Thyroid gland (tissue), 4 donors: Measurements from ENCODE around the gene IFT43. TPM values are rescaled to one million over a fixed set of nuclear protein-coding genes. Genes with fewer than 3 reads are reported as not detected.

Experiments used
- DNase-seq, 2 donors: peaks; one replicate each; pipeline ENCODE4 v3.0.0-alpha.2; 2019
- H3K27ac ChIP-seq, 3 donors: fragments of 200-600 bp; sonication (generic); 1 replicate in 2 of 3; 2 replicates in 1 of 3; pipeline ENCODE4 v1.5.1; 2016 to 2019; ENCODE audit warnings: mild to moderate bottlenecking in 1 of 3, moderate library complexity in 1 of 3
- H3K27me3 ChIP-seq: fragments of 200-600 bp; sonication (generic); one replicate; pipeline ENCODE4 v1.5.1; 2019
- H3K36me3 ChIP-seq, 2 donors: fragments of 200-600 bp; sonication (generic); one replicate each; pipeline ENCODE4 v1.5.1; 2016 to 2019
- H3K4me1 ChIP-seq, 2 donors: fragments of 200-600 bp; sonication (generic); one replicate each; pipeline ENCODE4 v1.5.1; 2017 to 2019
- H3K4me3 ChIP-seq, 3 donors: fragments of 200-600 bp; sonication (generic); replicated peaks in 1 of 3; 1 replicate in 2 of 3; 2 replicates in 1 of 3; pipeline ENCODE4 v1.5.1; 2016; ENCODE audit warnings: mild to moderate bottlenecking in 1 of 3
- H3K9me3 ChIP-seq: fragments of 200-600 bp; sonication (generic); one replicate; pipeline ENCODE4 v1.5.1; 2017
- POLR2A ChIP-seq, 2 donors: fragments of 450-650 bp; IDR thresholded peaks; one replicate each; pipeline ENCODE4 v1.6.1; 2017; ENCODE audit warnings: antibody characterized with exemption in 2 of 2, mild to moderate bottlenecking in 2 of 2, moderate library complexity in 1 of 2
- WGBS, 2 donors: methylation state at CpG; one replicate each; pipeline ENCODE4 v1.1.5; 2017; 5-methylcytosine and 5-hydroxymethylcytosine counted together
- intact Hi-C: fragments of 100-400 bp; cut with DNase I; formaldehyde crosslinking; loops from one replicate; pipeline ENCODE4 v1.15.1; 2023
- total RNA-seq, 4 donors: library from RNA; depleted of rRNA; stranded (reverse); fragments of >200 nt; gene quantifications; one replicate each; pipeline ENCODE4 v1.2.3, GENCODE V29; 2016
- TF ChIP-seq, protein P1 (sequence below), 6 experiments: fragments of 200-600 bp in 3 of 6; fragments of 450-650 bp in 3 of 6; sonication (generic) in 3 of 6; IDR thresholded peaks; one replicate each; pipeline ENCODE4 v1.5.1; 2016 to 2019; ENCODE audit warnings: antibody characterized with exemption in 6 of 6, mild to moderate bottlenecking in 2 of 6, inconsistent platforms in 1 of 6, moderate library complexity in 1 of 6

Gene IFT43
- total RNA-seq, 4 donors from 2014 or later = 39.0 to 59.8 (median 52.4) TPM

DNA sequence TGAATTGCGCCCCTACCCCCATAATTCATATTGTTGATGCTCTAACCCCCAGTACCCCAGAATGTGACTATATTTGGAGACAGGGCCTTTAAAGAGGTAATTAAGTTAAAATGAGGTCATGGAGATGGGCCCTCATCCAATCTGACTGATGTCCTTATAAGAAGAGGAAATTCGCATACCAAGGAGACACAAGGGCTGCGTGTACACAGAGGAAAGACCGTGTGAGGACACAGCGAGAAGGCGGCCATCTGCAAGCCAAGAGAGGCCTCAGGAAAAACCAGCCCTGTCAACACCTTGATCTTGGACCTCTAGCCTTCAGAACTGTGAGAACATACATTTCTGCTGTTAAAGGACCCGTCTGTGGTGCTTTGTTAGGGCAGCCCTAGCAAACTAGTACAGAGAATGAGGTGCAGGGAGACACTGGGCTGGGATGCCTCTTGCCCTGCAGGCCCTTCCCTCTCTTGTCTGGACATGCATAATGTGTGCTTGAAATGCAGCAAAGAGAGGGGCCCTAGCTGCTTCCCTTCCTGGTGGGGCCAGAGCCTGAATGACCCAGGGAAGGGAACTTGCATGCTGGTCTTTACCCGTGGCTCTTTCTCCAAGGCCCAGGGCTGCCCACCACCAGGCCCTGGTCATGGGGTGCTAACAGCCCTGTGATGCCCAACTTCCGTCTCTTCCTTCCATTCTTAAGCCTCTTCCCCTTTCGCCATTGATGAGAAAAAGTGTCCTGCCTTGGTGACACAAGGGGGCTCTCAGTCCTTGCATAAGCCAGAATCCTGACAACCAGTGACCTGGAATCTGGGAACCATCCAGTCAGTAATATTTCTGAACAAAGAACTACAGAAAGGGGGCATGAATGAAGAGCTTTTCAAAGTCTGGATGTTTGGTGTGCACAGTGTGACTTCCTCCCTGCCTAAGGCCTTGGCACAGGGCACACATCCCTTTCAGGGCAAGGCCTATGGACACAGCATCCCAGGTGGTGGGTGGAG lies 116.1 kb downstream of the IFT43 start:
- Histone ChIP-seq H3K4me1 (no peaks in the 10 kb centered on the region), H3K27me3 (no peaks in the 10 kb centered on the region), H3K4me3 (no peak overlapping the region), H3K27ac (no peak overlapping the region), H3K36me3 (no peaks in the 10 kb centered on the region), H3K9me3 (no peaks in the 10 kb centered on the region)
- TF ChIP-seq, protein P1, sequence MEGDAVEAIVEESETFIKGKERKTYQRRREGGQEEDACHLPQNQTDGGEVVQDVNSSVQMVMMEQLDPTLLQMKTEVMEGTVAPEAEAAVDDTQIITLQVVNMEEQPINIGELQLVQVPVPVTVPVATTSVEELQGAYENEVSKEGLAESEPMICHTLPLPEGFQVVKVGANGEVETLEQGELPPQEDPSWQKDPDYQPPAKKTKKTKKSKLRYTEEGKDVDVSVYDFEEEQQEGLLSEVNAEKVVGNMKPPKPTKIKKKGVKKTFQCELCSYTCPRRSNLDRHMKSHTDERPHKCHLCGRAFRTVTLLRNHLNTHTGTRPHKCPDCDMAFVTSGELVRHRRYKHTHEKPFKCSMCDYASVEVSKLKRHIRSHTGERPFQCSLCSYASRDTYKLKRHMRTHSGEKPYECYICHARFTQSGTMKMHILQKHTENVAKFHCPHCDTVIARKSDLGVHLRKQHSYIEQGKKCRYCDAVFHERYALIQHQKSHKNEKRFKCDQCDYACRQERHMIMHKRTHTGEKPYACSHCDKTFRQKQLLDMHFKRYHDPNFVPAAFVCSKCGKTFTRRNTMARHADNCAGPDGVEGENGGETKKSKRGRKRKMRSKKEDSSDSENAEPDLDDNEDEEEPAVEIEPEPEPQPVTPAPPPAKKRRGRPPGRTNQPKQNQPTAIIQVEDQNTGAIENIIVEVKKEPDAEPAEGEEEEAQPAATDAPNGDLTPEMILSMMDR (IDR thresholded peaks at IDR 0.05) = no peak
- no peak for TF ChIP-seq POLR2A (IDR thresholded peaks at IDR 0.05)
- 64 to 65% methylated on average over 10 of the region's 10 CpGs for WGBS, 2 donors
- intact Hi-C loops = no loop called here
- no peak for DNase-seq

DNA sequence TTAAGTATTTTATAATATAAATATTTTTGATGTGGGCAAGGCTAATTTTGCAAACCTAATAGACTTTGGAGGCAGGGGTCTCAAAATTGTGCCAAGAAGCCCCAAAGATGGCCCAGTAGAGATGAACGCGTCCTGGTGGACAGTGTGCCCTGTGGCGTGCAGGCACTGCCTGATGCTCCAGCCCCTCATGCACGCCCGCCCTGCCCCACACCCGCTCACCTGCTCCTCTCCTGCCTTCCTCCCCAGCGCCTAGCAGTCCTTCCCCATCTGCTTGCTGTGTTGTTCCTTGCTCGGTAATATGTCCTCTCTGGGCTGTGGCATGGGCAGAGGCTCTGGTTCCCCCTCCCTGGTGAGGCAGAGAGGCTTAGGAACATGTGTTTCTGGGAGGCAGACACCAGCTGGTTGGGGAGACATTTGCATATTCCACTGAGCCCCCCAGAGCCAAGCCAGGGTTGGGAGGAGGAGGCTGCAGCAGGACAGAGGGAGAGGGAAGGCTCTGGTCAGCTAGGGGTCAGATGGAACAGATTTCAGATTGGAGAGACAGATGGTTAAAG lies 119.3 kb downstream of the IFT43 start:
- H3K4me1 ChIP-seq = no peaks in the 10 kb centered on the region
- H3K4me3 ChIP-seq = no peak overlapping the region
- no peaks in the 10 kb centered on the region for H3K36me3 ChIP-seq
- H3K27me3 ChIP-seq = no peaks in the 10 kb centered on the region
- WGBS, 2 donors = 77 to 90% methylated on average over 8 of the region's 8 CpGs
- H3K9me3 ChIP-seq = no peaks in the 10 kb centered on the region
- H3K27ac ChIP-seq = no peak overlapping the region
- intact Hi-C loops = no loop called here
- no peak for TF ChIP-seq POLR2A (IDR thresholded peaks at IDR 0.05)
- TF ChIP-seq, protein P1 (IDR thresholded peaks at IDR 0.05) = no peak
- no peak for DNase-seq

DNA sequence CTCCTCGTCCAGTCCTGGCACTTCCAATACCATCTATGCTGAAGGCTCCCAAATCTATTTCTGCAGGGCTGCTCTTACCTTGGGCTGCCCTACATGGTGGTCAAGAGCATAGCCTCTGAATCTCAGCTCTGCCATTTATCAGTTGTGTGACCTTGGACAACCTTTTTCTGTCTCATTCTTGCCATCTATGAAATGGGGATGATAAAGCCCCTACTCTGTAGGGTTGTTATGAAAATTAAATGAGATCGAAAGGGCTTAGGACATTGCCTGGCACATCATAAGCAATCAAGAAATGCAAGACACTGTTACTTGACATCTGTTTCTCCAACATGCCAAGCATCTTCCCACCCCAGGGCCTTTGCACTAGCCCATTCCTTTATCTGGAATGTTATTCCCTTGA lies 120.6 kb downstream of the IFT43 start:
- H3K36me3 ChIP-seq = no peaks in the 10 kb centered on the region
- no peak overlapping the region for H3K4me3 ChIP-seq
- H3K4me1 ChIP-seq = no peaks in the 10 kb centered on the region
- H3K27ac ChIP-seq = no peak overlapping the region
- no peak for TF ChIP-seq POLR2A (IDR thresholded peaks at IDR 0.05)
- TF ChIP-seq, protein P1 (IDR thresholded peaks at IDR 0.05) = no peak
- H3K27me3 ChIP-seq = no peaks in the 10 kb centered on the region
- no peak for DNase-seq
- intact Hi-C loops = no loop called here
- H3K9me3 ChIP-seq = no peaks in the 10 kb centered on the region
- WGBS, 2 donors = 80 to 86% methylated on average over 2 of the region's 2 CpGs

GRCh38 chr14:76109087-76109880 lies 123.7 kb downstream of the IFT43 start:
- no peak overlapping the region for H3K27ac ChIP-seq
- DNase-seq = peak; percentile 5 to 35
- H3K4me1 ChIP-seq = no peaks in the 10 kb centered on the region
- no peak overlapping the region for H3K4me3 ChIP-seq
- WGBS, 2 donors = 62 to 68% methylated on average over 14 of the region's 14 CpGs
- no peaks in the 10 kb centered on the region for H3K27me3 ChIP-seq
- intact Hi-C loops = no loop called here
- H3K9me3 ChIP-seq = no peaks in the 10 kb centered on the region
- TF ChIP-seq, protein P1 (IDR thresholded peaks at IDR 0.05) = no peak
- TF ChIP-seq POLR2A (IDR thresholded peaks at IDR 0.05) = no peak
- H3K36me3 ChIP-seq = no peaks in the 10 kb centered on the region
